Osteoblast (primary cell): ENCODE measurements around the gene RUNX3. TPM values are rescaled to one million over a fixed set of nuclear protein-coding genes. Genes with fewer than 3 reads are reported as not detected.

Source experiments
- DNase-seq: peaks from one replicate; pipeline ENCODE4 v3.0.0; 2011; ENCODE audit warnings: low spot score, mixed read lengths; ENCODE audit not compliant: insufficient read length; ENCODE audit errors: missing footprints
- H2AFZ ChIP-seq: 2 replicates; pipeline ENCODE4 v1.6.0; 2011; ENCODE audit warnings: mild to moderate bottlenecking, low read length
- H3K27ac ChIP-seq: 2 replicates; pipeline ENCODE4 v1.5.1; 2011; ENCODE audit warnings: mild to moderate bottlenecking, low read depth, low read length, moderate library complexity
- H3K27me3 ChIP-seq: 2 replicates; pipeline ENCODE4 v1.6.0; 2012; ENCODE audit warnings: mild to moderate bottlenecking, control low read depth, inconsistent platforms, low read length, moderate library complexity; ENCODE audit not compliant: insufficient read depth
- H3K36me3 ChIP-seq: 2 replicates; pipeline ENCODE4 v1.5.1; 2011; ENCODE audit warnings: mild to moderate bottlenecking, low read length, control low read depth, moderate library complexity; ENCODE audit not compliant: insufficient read depth
- H3K4me1 ChIP-seq: 2 replicates; pipeline ENCODE4 v1.5.1; 2011; ENCODE audit warnings: mild to moderate bottlenecking, low read length, control low read depth, moderate library complexity; ENCODE audit not compliant: insufficient read depth
- H3K4me2 ChIP-seq: 2 replicates; pipeline ENCODE4 v1.6.0; 2011; ENCODE audit warnings: mild to moderate bottlenecking, low read length; ENCODE audit not compliant: insufficient read depth
- H3K4me3 ChIP-seq: fragments of 200-600 bp; sonication (generic); 3 replicates; pipeline ENCODE4 v1.5.1; 2012; ENCODE audit warnings: mild to moderate bottlenecking, low read length, inconsistent platforms; ENCODE audit not compliant: insufficient read depth
- H3K79me2 ChIP-seq: 2 replicates; pipeline ENCODE4 v1.6.0; 2012; ENCODE audit warnings: mild to moderate bottlenecking, low read length, control low read depth, inconsistent platforms; ENCODE audit not compliant: insufficient read depth
- H3K9me3 ChIP-seq: 2 replicates; pipeline ENCODE4 v1.5.1; 2011; ENCODE audit warnings: low read depth, low read length, control low read depth
- H4K20me1 ChIP-seq: 2 replicates; pipeline ENCODE4 v1.6.0; 2012; ENCODE audit warnings: mild to moderate bottlenecking, low read length, control low read depth; ENCODE audit not compliant: insufficient read depth
- total RNA-seq: library from RNA; depleted of rRNA; stranded (reverse); fragments of >200 nt; gene quantifications from 2 replicates; pipeline ENCODE4 v1.2.3, GENCODE V29; 2012
- TF ChIP-seq, protein P1 (sequence below): IDR thresholded peaks from 2 replicates; pipeline ENCODE4 v1.5.1; 2011; ENCODE audit warnings: mild to moderate bottlenecking, low read depth, low read length, moderate library complexity; ENCODE audit errors: extremely low read depth

RUNX3 gene
- total RNA-seq, 1 donor: 3.6 TPM

DNA sequence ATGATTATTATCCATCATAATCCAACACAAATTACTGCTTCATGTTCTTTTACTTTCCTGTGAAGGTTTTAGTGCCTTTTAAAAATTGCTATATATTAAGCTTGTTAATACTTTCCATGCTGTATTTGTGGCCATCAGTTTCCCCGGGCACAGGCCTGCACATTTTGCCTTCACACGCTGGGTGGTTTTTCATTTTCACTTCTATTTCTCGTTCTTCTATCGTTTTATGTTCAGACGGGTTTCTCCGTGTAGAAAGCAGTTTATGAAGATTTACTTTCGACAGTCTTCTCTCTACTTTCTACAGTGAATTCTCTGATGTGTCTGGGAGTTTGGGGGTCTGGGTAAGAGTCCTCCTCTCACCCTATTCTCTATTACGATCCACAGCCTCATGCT lies 9.5 kb downstream of the RUNX3 start:
- H3K4me1 ChIP-seq: no peaks in the 10 kb centered on the region
- H2AFZ ChIP-seq: no peak overlapping the region
- peaks cover 4% of the 10 kb centered on the region for H3K36me3 ChIP-seq
- H3K4me2 ChIP-seq: peak overlapping the region; percentile 33
- H4K20me1 ChIP-seq: no peaks in the 10 kb centered on the region
- no peak overlapping the region for H3K4me3 ChIP-seq
- no peak for DNase-seq
- no peaks in the 10 kb centered on the region for H3K27me3 ChIP-seq
- no peak overlapping the region for H3K27ac ChIP-seq
- TF ChIP-seq, protein P1, sequence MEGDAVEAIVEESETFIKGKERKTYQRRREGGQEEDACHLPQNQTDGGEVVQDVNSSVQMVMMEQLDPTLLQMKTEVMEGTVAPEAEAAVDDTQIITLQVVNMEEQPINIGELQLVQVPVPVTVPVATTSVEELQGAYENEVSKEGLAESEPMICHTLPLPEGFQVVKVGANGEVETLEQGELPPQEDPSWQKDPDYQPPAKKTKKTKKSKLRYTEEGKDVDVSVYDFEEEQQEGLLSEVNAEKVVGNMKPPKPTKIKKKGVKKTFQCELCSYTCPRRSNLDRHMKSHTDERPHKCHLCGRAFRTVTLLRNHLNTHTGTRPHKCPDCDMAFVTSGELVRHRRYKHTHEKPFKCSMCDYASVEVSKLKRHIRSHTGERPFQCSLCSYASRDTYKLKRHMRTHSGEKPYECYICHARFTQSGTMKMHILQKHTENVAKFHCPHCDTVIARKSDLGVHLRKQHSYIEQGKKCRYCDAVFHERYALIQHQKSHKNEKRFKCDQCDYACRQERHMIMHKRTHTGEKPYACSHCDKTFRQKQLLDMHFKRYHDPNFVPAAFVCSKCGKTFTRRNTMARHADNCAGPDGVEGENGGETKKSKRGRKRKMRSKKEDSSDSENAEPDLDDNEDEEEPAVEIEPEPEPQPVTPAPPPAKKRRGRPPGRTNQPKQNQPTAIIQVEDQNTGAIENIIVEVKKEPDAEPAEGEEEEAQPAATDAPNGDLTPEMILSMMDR: no peak
- H3K79me2 ChIP-seq: no peaks in the 10 kb centered on the region
- no peaks in the 10 kb centered on the region for H3K9me3 ChIP-seq

DNA sequence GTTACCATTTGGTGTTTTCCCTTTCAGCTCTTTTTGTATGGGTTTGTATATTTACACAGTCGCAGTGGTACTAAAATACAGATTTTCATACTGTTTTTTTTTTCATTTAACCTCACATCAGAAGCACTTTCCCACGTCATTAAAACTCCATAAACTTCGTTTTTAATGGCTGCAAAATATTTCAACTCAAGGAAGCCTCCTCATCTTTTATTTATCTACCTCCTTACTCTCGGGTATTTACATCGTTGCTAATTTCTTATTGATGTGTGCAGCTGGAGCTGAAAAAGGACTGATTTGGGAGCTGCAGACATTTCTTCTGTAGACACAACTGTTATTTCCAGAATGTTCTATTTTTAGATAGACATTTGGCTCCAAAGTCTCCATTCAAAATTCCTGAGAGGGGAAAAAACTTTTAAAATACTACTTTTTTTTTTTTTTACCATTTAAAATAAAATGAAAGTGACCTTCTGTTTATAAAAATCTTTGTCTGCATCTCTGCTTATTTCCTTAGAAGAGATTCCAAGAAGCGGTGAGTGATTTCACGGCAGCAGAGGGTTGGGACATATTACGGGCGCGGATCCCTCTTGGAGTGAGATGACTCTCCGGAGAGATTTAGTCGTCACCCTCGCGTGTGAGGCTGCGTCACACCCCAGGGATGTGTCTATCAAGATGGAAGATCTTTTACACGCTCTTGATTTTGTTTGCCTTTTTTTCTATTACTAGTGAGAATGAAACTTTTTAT lies 10.1 kb downstream of the RUNX3 start:
- Histone ChIP-seq H3K4me1 (no peaks in the 10 kb centered on the region), H3K27ac (no peak overlapping the region), H3K9me3 (no peaks in the 10 kb centered on the region), H2AFZ (no peak overlapping the region), H3K4me3 (no peak overlapping the region), H3K79me2 (no peaks in the 10 kb centered on the region), H4K20me1 (no peaks in the 10 kb centered on the region), H3K36me3 (peaks cover 4% of the 10 kb centered on the region), H3K4me2 (peak overlapping the region; percentile 33), H3K27me3 (no peaks in the 10 kb centered on the region)
- TF ChIP-seq, protein P1: no peak
- DNase-seq: no peak

DNA sequence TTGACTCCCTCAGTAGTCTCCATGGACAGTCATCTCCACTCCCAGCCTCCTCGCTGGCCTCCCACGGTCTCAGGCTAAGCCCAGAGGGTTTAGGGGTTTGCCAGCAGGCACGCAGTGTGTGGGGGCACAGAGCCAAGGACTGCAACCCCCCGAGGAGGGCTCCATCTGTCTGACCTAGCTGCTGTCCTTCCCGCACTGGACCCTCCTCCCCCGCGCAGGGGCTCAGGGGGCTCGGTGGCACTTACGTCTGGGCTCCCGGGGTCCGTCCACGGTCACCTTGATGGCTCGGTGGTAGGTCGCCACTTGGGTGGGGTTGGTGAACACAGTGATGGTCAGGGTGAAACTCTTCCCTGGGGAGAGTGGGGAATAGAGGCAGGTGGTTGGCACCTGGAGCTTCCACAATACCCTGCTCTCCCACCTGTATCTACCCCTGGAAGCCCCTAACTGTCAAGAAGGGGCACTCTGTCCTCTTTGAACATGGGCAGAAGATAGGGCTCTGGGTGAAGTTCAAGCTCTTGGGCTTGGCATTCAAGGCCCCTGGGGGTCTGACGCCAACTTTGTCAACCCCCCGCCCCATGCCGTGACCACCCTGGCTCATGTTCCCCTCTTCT lies 11.0 kb downstream of the RUNX3 start:
- TF ChIP-seq, protein P1: no peak
- peak; percentile 91 for DNase-seq
- Histone ChIP-seq H3K9me3 (no peaks in the 10 kb centered on the region), H3K27me3 (no peaks in the 10 kb centered on the region), H3K4me3 (no peak overlapping the region), H3K4me1 (no peaks in the 10 kb centered on the region), H3K27ac (no peak overlapping the region), H4K20me1 (no peaks in the 10 kb centered on the region), H2AFZ (no peak overlapping the region), H3K79me2 (no peaks in the 10 kb centered on the region), H3K36me3 (peaks cover 4% of the 10 kb centered on the region), H3K4me2 (no peak overlapping the region)

DNA sequence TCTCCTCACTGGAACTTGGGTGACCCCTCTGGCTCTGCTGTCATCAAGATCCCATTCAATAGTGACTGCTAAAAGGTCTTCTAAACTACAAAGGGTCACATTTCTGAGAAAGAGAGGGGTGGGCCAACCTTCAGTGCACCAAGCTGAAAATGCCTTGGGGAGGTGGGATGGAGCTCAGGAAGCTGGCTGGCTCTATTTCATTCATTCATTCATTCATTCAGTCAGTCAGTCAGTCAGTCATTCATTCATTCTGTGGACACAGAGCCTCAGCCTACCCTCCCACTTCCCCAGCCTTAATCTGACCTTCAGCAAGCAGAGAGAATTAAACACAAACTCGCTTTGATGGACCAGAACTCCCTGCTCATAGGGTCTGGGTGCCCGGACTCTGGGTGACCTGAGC lies 11.7 kb downstream of the RUNX3 start:
- no peak overlapping the region for H2AFZ ChIP-seq
- no peak overlapping the region for H3K27ac ChIP-seq
- H3K9me3 ChIP-seq: no peaks in the 10 kb centered on the region
- no peak overlapping the region for H3K4me3 ChIP-seq
- no peaks in the 10 kb centered on the region for H4K20me1 ChIP-seq
- DNase-seq: peak; percentile 88
- H3K4me2 ChIP-seq: no peak overlapping the region
- no peaks in the 10 kb centered on the region for H3K27me3 ChIP-seq
- peaks cover 4% of the 10 kb centered on the region for H3K36me3 ChIP-seq
- no peaks in the 10 kb centered on the region for H3K79me2 ChIP-seq
- no peaks in the 10 kb centered on the region for H3K4me1 ChIP-seq
- TF ChIP-seq, protein P1: no peak
